ENCODE results near the gene STRN3. TPM values are rescaled to one million over a fixed set of nuclear protein-coding genes. Genes with fewer than 3 reads are reported as not detected.

The STRN3 gene
- total RNA-seq, 1 donor from 2014 or later = 48.9 TPM

- intact Hi-C loops (cut with DNase I) = no loop called here
- TF ChIP-seq POLR2A (IDR thresholded peaks at IDR 0.05) (no peak), POLR2AphosphoS5 (IDR thresholded peaks at IDR 0.05; ENCODE audit: insufficient read depth in 1 of 2, low read depth in 1 of 2) (no peak), CTCF (IDR thresholded peaks at IDR 0.05) (no peak)
- no peak for DNase-seq (ENCODE audit: extremely low spot score in 2 of 2)
Observed at GRCh38 chr14:31030469-31030868, 4.3 kb upstream of the STRN3 start.

GRCh38 chr14:31029016-31029970 lies 3.1 kb upstream of the STRN3 start:
- H3K4me3 ChIP-seq = no peak overlapping the region
- intact Hi-C loops (cut with DNase I) = no loop called here
- TF ChIP-seq CTCF (IDR thresholded peaks at IDR 0.05) (no peak), POLR2AphosphoS5 (IDR thresholded peaks at IDR 0.05; ENCODE audit: insufficient read depth in 1 of 2, low read depth in 1 of 2) (no peak), POLR2A (IDR thresholded peaks at IDR 0.05) (no peak)

More at GRCh38 chr14:31030469-31030868, 4.3 kb upstream of the STRN3 start:
- Histone ChIP-seq H3K27ac (no peak overlapping the region), H3K9me3 (no peaks in the 10 kb centered on the region), H3K4me1 (peaks cover 18% of the 10 kb centered on the region), H3K27me3 (no peaks in the 10 kb centered on the region), H3K4me3 (no peak overlapping the region), H3K36me3 (no peaks in the 10 kb centered on the region)

GRCh38 chr14:31027847-31028246 lies 1.7 kb upstream of the STRN3 start:
- TF ChIP-seq POLR2A (IDR thresholded peaks at IDR 0.05) (no peak), POLR2AphosphoS5 (IDR thresholded peaks at IDR 0.05; ENCODE audit: insufficient read depth in 1 of 2, low read depth in 1 of 2) (no peak), CTCF (IDR thresholded peaks at IDR 0.05) (no peak)
- intact Hi-C loops (cut with DNase I) = no loop called here

More at GRCh38 chr14:31029016-31029970, 3.1 kb upstream of the STRN3 start:
- Histone ChIP-seq H3K27ac (no peak overlapping the region), H3K27me3 (no peaks in the 10 kb centered on the region), H3K36me3 (no peaks in the 10 kb centered on the region), H3K9me3 (no peaks in the 10 kb centered on the region), H3K4me1 (peaks cover 24% of the 10 kb centered on the region)
- DNase-seq (ENCODE audit: extremely low spot score in 2 of 2) = no peak

GRCh38 chr14:31026450-31027235 lies 464 bp upstream of the STRN3 start:
- no peaks in the 10 kb centered on the region for H3K36me3 ChIP-seq
- peak; percentile 97 to 98 for DNase-seq (ENCODE audit: extremely low spot score in 2 of 2)
- H3K4me1 ChIP-seq = peaks cover 36% of the 10 kb centered on the region
- H3K27ac ChIP-seq = peak overlapping the region; percentile 100
- H3K27me3 ChIP-seq = no peaks in the 10 kb centered on the region
- TF ChIP-seq POLR2AphosphoS5 (IDR thresholded peaks at IDR 0.05; ENCODE audit: insufficient read depth in 1 of 2, low read depth in 1 of 2) (peak in 1 of 2 donors; percentile 94), CTCF (IDR thresholded peaks at IDR 0.05) (peak in 1 of 3 experiments; percentile 7), POLR2A (IDR thresholded peaks at IDR 0.05) (peak in 1 of 2 donors; percentile 49)
- intact Hi-C loops (cut with DNase I) = no loop called here
- peak overlapping the region; percentile 89 to 96 for H3K4me3 ChIP-seq
- H3K9me3 ChIP-seq = no peaks in the 10 kb centered on the region

More at GRCh38 chr14:31027847-31028246, 1.7 kb upstream of the STRN3 start:
- no peak for DNase-seq (ENCODE audit: extremely low spot score in 2 of 2)
- Histone ChIP-seq H3K36me3 (no peaks in the 10 kb centered on the region), H3K27me3 (no peaks in the 10 kb centered on the region), H3K9me3 (no peaks in the 10 kb centered on the region), H3K4me1 (peaks cover 29% of the 10 kb centered on the region), H3K4me3 (no peak overlapping the region), H3K27ac (no peak overlapping the region)

Measured in vagina (tissue), 2 donors.